Calu3 (cell line): ENCODE measurements around the gene PRR19. TPM values are rescaled to one million over a fixed set of nuclear protein-coding genes. Genes with fewer than 3 reads are reported as not detected.

Experiments
- BruUV-seq: library from RNA; stranded (reverse); fragments of 400-500 nt; replicated peaks from 2 replicates; lab custom pipeline; 2021; lab: Mats Ljungman, UMichigan
- CTCF ChIA-PET: fragments of 300-600 bp; sonication (Branson Sonifier 250); formaldehyde crosslinking; loops from one replicate; lab custom pipeline; 2022; ENCODE audit warnings: antibody characterized with exemption; lab: Charles Lee
- DNase-seq: peaks from one replicate; pipeline ENCODE4 v3.0.0; 2022
- H3K27ac Mint-ChIP-seq: one replicate; pipeline ENCODE4 v1.8.0; 2022; ENCODE audit warnings: mixed read lengths; ENCODE audit not compliant: unreplicated experiment
- H3K27me3 Mint-ChIP-seq: one replicate; pipeline ENCODE4 v1.8.0; 2022; ENCODE audit warnings: mixed read lengths; ENCODE audit not compliant: unreplicated experiment
- H3K36me3 Mint-ChIP-seq: one replicate; pipeline ENCODE4 v1.8.0; 2022; ENCODE audit warnings: mild to moderate bottlenecking, moderate library complexity, mixed read lengths; ENCODE audit not compliant: insufficient read depth, unreplicated experiment
- H3K4me1 Mint-ChIP-seq: one replicate; pipeline ENCODE4 v1.8.0; 2022; ENCODE audit warnings: mild to moderate bottlenecking, low read depth, mixed read lengths; ENCODE audit not compliant: unreplicated experiment
- H3K4me3 Mint-ChIP-seq: one replicate; pipeline ENCODE4 v1.8.0; 2022; ENCODE audit warnings: mild to moderate bottlenecking, low read depth, moderate library complexity, mixed read lengths; ENCODE audit not compliant: unreplicated experiment
- H3K9me3 Mint-ChIP-seq: one replicate; pipeline ENCODE4 v1.8.0; 2022; ENCODE audit warnings: low read depth, mixed read lengths; ENCODE audit not compliant: unreplicated experiment
- CTCF ChIP-seq: fragments of 200-600 bp; IDR thresholded peaks from one replicate; pipeline ENCODE4 v1.8.0; 2022; ENCODE audit warnings: antibody characterized with exemption; ENCODE audit not compliant: unreplicated experiment
- intact Hi-C: fragments of 100-400 bp; cut with micrococcal nuclease; formaldehyde crosslinking; loops from one replicate; pipeline ENCODE4 v1.10.0; 2022; ENCODE audit not compliant: unreplicated experiment
- total RNA-seq: library from RNA; stranded (reverse); gene quantifications from 2 replicates; pipeline ENCODE4 v1.2.3, GENCODE V29; 2022

Gene PRR19
- total RNA-seq, 1 experiment from 2014 or later, result 2.4 TPM

GRCh38 chr19:42303101-42303464 lies 1.2 kb downstream of the PRR19 start:
- H3K27me3 Mint-ChIP-seq, result no peaks in the 10 kb centered on the region
- H3K36me3 Mint-ChIP-seq, result peaks cover 19% of the 10 kb centered on the region
- intact Hi-C loops, result no loop called here
- peak overlapping the region; percentile 97 for H3K4me3 Mint-ChIP-seq
- peaks cover 13% of the 10 kb centered on the region for H3K4me1 Mint-ChIP-seq
- CTCF ChIA-PET, result interaction anchor here (1.3 kb wide), 2 partner anchors 24 to 60 kb away, joined by 3 to 5 read pairs; partner anchors contain the start of gene GSK3A
- H3K27ac Mint-ChIP-seq, result peak overlapping the region; percentile 79
- no peak for TF ChIP-seq CTCF
- no peaks in the 10 kb centered on the region for H3K9me3 Mint-ChIP-seq
- BruUV-seq, result no TSS peak
- DNase-seq, result no peak

- no peak overlapping the region for H3K27ac Mint-ChIP-seq
- no peaks in the 10 kb centered on the region for H3K27me3 Mint-ChIP-seq
- no peaks in the 10 kb centered on the region for H3K9me3 Mint-ChIP-seq
- BruUV-seq, result no TSS peak
- H3K4me1 Mint-ChIP-seq, result peaks cover 13% of the 10 kb centered on the region
- intact Hi-C loops, result no loop called here
- no peak for TF ChIP-seq CTCF
- CTCF ChIA-PET, result interaction anchor here (0.6 kb wide), 4 partner anchors 120 to 228 kb away, joined by 3 to 4 read pairs (median 3); partner anchors contain the start of gene ZNF574
- no peak overlapping the region for H3K4me3 Mint-ChIP-seq
- DNase-seq, result no peak
- peaks cover 19% of the 10 kb centered on the region for H3K36me3 Mint-ChIP-seq
Measured at GRCh38 chr19:42303876-42304275, 1.9 kb downstream of the PRR19 start.

GRCh38 chr19:42306646-42307045 lies 4.7 kb downstream of the PRR19 start:
- no TSS peak for BruUV-seq
- no peak for TF ChIP-seq CTCF
- DNase-seq, result no peak

GRCh38 chr19:42309686-42310085 lies 7.8 kb downstream of the PRR19 start:
- H3K27me3 Mint-ChIP-seq, result peaks cover 43% of the 10 kb centered on the region
- TF ChIP-seq CTCF, result no peak
- BruUV-seq, result no TSS peak
- intact Hi-C loops, result no loop called here
- CTCF ChIA-PET, result no interaction called here
- no peaks in the 10 kb centered on the region for H3K4me1 Mint-ChIP-seq
- no peak overlapping the region for H3K27ac Mint-ChIP-seq
- no peak overlapping the region for H3K4me3 Mint-ChIP-seq
- peaks cover 16% of the 10 kb centered on the region for H3K36me3 Mint-ChIP-seq
- H3K9me3 Mint-ChIP-seq, result no peaks in the 10 kb centered on the region
- no peak for DNase-seq

More at GRCh38 chr19:42306646-42307045, 4.7 kb downstream of the PRR19 start:
- Mint-ChIP-seq H3K9me3 (no peaks in the 10 kb centered on the region), H3K27ac (no peak overlapping the region), H3K27me3 (peaks cover 12% of the 10 kb centered on the region), H3K36me3 (peaks cover 10% of the 10 kb centered on the region), H3K4me1 (peaks cover 13% of the 10 kb centered on the region), H3K4me3 (no peak overlapping the region)
- intact Hi-C loops, result no loop called here
- CTCF ChIA-PET, result no interaction called here
